Stimulated activated CD8-positive, alpha-beta memory T cell treated with anti-CD3 and anti-CD28 coated beads, Interleukin-2, amount 100 ng/mL, for 1 hour (primary cell): ENCODE results near the gene ATP6V0A4.
"Not testable (repeated sequence)": the region's sequence is repeated elsewhere in the genome, so short reads cannot be mapped to it uniquely, and the experiment has no call there.

Experiments
- DNase-seq, 2 donors: peaks; one replicate each; pipeline ENCODE4 v3.0.0-alpha.2; 2020; ENCODE audit warnings: low read depth in 2 of 2

Gene ATP6V0A4

DNA sequence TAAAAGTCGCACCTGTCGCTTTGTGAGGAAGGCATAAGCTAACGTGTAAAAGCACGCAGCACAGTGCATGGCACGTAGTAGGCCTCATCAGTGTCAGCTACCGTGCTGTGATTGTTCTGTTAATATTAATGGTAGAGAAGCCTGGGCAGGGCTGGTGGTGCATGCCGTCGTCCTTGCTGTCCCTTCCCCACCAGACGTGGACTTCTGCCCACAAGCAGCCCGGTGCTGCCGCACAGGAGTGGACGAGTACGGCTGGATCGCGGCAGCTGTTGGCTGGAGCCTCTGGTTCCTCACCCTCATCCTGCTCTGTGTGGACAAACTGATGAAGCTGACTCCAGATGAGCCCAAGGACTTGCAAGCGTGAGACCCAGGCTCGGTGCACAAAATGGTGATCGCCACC, 4.7 kb upstream of the ATP6V0A4 start:
- DNase-seq: no peak

- no peak for DNase-seq
These were observed 3.3 kb upstream of the ATP6V0A4 start for GRCh38 chr7:138801256-138801655.

GRCh38 chr7:138799336-138800000, 1.5 kb upstream of the ATP6V0A4 start:
- no peak for DNase-seq

DNA sequence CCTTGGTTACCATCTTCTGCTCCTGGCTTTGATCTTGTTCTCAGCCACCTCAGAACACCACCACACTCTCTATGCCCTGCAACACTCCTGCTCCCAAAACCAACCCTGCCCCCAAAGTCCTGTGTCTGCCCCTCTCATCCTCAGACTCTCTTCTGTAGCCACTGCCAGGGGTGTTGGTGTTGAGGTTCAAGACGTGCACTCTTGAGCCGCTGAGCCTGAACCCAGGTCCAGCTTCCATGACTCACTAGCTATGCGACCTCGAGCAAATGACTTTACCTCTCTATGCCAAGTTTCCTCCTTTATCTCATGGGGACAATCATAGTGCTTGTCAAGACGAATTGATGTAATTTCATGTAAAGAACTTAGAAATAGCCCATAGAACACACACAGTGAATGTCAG, 840 bp upstream of the ATP6V0A4 start:
- DNase-seq: no peak

DNA sequence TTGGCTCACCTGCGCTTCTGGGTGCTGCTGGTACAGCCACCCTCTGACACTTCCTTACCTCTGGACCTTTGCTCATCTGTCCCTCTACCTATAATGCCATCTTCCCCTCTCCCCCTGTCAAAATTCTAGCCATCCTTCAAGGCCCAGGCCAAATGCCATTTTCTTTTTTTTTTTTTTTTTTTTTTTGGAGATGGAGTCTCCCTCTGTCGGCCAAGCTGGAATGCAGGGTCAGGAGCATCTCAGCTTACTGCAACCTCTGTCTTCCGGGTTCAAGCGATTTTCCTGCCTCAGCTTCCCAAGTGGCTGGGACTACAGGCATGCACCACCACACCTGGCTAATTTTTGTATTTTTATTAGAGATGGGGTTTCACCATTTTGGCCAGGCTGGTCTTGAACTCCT, 950 bp downstream of the ATP6V0A4 start:
- DNase-seq: not testable (repeated sequence)

GRCh38 chr7:138796038-138796615, 1.9 kb downstream of the ATP6V0A4 start:
- no peak for DNase-seq

GRCh38 chr7:138785587-138786437, 12.2 kb downstream of the ATP6V0A4 start:
- DNase-seq: no peak

DNA sequence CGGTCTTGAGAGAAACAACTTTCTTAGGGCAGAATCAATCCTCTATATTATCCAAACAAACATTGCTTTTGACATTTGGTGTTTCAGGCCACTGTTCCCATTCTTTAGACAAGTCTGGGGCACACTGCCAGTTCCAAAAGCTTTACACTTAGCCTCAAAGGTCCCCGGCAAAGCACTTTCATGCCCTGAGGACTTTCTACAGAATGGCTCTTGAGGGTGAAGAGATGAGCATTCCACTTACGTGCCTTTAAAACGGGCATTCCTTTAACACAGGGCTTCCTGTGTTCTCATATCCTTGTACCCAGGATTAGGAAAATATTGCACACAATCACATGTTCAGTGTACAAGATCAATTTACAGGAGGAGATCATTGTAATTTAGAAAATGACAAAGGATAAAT, 13.3 kb downstream of the ATP6V0A4 start:
- DNase-seq: no peak

DNA sequence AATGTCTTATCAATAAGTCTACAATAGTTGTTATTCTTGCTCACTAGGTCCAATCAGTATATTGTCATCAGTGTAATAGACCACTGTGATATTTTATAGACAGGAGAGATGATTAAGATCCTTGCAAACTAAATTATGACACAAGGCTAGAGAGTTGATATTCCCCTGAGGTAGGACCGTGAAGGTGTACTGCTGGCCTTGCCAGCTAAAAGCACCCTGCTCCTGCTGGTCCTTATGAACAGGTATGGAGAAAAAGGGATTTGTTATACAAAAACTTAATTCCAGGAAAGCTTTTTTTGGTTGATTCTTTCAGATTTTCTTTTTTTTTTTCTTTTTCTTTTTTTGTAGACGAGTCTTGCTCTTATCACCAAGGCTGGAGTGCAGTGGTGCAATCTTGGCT, 17.0 kb downstream of the ATP6V0A4 start:
- DNase-seq: no peak

- no peak for DNase-seq
These were observed 21.7 kb downstream of the ATP6V0A4 start for GRCh38 chr7:138776166-138776833.

DNA sequence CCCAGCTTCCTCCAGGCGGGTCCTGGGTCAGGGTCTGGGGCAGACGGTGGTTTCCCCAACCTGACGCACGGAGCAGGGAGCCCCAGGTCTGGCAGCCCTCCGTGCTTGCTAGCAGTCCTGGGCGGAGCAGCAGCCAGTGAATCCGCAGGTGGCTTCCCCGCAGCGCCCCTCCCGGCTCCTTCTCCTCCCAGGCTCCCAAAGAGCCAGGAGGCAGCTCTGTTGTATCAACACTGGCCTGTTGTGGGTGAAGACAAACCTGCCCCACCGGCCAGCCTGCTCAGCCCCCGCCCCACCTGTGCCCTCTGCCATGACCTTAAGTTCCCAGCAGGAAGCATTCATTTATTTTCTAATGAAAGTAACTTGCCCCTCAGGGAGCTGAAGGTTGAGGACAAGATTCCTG, 24.2 kb downstream of the ATP6V0A4 start:
- no peak for DNase-seq

DNA sequence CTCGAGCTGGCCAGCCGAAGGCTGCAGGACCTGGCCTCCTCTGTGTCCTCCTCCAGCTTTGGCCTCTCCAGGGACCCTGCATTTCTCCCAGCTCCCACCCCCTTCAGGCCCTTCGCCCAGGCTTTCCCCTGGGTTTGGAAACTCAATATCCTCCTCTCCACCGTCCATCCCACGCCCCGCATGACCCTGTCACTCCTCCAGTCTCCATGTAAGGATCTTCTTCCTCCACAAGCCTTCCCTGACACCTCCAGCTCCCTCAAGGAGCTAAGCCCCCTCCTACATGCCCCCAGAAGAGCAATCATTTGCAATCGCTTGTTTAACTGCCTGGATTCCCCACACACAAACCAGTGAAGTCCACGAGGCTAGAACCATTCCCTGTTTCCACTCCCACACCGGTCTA, 24.8 kb downstream of the ATP6V0A4 start:
- DNase-seq: no peak

DNA sequence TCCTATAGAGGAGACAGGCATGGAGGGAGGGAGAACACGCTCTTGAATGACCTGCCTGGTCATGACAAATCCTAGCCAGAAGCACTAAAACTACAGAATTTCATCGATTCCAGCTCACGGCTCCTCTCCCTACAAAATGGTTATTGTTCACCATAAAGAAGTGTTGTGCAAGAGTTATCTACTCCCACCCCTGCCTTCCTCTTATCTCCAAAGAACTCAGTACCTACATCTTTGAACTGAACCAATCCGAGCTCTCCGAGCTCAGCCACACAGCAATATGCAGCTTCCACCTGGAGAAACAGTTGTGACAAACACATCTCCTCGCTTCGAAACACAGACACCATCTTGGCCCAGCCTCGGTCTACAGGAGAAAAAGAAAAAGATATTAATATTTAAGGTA, 27.1 kb downstream of the ATP6V0A4 start:
- DNase-seq: no peak

- no peak for DNase-seq
These were observed 29.8 kb downstream of the ATP6V0A4 start for GRCh38 chr7:138768241-138768640.

DNA sequence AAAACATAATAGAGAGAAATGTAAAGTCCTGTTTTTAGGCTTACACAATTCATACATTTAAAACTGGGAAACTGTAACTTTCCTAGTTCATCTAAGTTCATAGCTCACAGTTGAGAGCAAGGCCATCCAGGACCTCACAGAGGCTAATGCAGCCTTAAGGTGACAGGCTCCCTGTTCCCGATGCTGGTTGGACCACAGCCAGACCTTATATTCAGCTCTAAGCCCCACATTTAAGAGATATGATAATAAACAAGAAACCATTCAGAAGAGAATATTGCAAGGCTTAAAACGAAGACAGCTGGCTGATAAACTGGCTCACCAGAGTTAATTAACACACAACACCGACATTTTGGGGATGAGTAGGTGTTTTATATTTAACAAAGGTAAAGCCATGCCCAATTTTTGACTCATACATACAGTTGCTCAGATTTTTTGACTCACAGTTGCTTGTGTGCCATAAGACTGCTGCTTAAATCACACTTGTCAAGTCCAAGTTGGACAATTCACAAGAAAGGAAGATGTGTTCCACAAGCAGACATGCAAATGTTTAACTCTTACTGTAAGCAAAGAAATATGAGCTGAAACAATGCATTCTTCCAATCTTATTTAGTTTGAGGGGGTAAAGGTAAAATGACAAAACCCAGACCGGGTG, 41.3 kb downstream of the ATP6V0A4 start:
- DNase-seq: no peak

- DNase-seq: no peak
These were observed 42.0 kb downstream of the ATP6V0A4 start for GRCh38 chr7:138755842-138756590.

- no peak for DNase-seq
These were observed 42.7 kb downstream of the ATP6V0A4 start for GRCh38 chr7:138755331-138755747.

GRCh38 chr7:138753610-138754009, 44.4 kb downstream of the ATP6V0A4 start:
- no peak for DNase-seq

GRCh38 chr7:138753150-138753518, 44.9 kb downstream of the ATP6V0A4 start:
- no peak for DNase-seq

GRCh38 chr7:138752518-138753149, 45.4 kb downstream of the ATP6V0A4 start:
- DNase-seq: peak; percentile 81 to 82
